H9 (cell line): ENCODE results near the gene C1orf21. TPM values are rescaled to one million over a fixed set of nuclear protein-coding genes. Genes with fewer than 3 reads are reported as not detected.

ENCODE experiments used
- DNase-seq: peaks from one replicate; pipeline ENCODE4 v3.0.0-alpha.2; 2017
- H2AFZ ChIP-seq: one replicate; pipeline ENCODE4 v1.6.1; 2013; ENCODE audit warnings: mild to moderate bottlenecking, low read length, control low read depth, moderate library complexity
- H2AK5ac ChIP-seq: 2 replicates; pipeline ENCODE4 v1.6.1; 2013; ENCODE audit warnings: low read length, control low read depth, mixed read lengths; ENCODE audit not compliant: insufficient read length
- H2BK120ac ChIP-seq: one replicate; pipeline ENCODE4 v1.6.1; 2013; ENCODE audit warnings: low read depth, mild to moderate bottlenecking, low read length, control low read depth, inconsistent platforms; ENCODE audit not compliant: poor library complexity, severe bottlenecking
- H2BK12ac ChIP-seq: 2 replicates; pipeline ENCODE4 v1.6.1; 2013; ENCODE audit warnings: low read length, control low read depth, mixed read lengths, low read depth; ENCODE audit not compliant: insufficient read length
- H2BK15ac ChIP-seq: 2 replicates; pipeline ENCODE4 v1.6.1; 2013; ENCODE audit warnings: low read depth, low read length, control low read depth
- H2BK20ac ChIP-seq: one replicate; pipeline ENCODE4 v1.6.1; 2013; ENCODE audit warnings: low read depth, mild to moderate bottlenecking, low read length, control low read depth, inconsistent platforms; ENCODE audit not compliant: poor library complexity, severe bottlenecking
- H2BK5ac ChIP-seq: 2 replicates; pipeline ENCODE4 v1.6.1; 2013; ENCODE audit warnings: low read length, control low read depth, mixed read lengths; ENCODE audit not compliant: insufficient read length
- H3K14ac ChIP-seq: 2 replicates; pipeline ENCODE4 v1.6.1; 2013; ENCODE audit warnings: low read length, control low read depth; ENCODE audit not compliant: insufficient read depth
- H3K18ac ChIP-seq: 2 replicates; pipeline ENCODE4 v1.6.1; 2013; ENCODE audit warnings: low read depth, mild to moderate bottlenecking, mixed read lengths, low read length, control low read depth; ENCODE audit not compliant: insufficient read length
- H3K23ac ChIP-seq: 2 replicates; pipeline ENCODE4 v1.6.1; 2013; ENCODE audit warnings: low read length, control low read depth, mixed read lengths, low read depth; ENCODE audit not compliant: insufficient read length
- H3K23me2 ChIP-seq: 2 replicates; pipeline ENCODE4 v1.6.1; 2013; ENCODE audit warnings: low read depth, mild to moderate bottlenecking, mixed read lengths, low read length, control low read depth; ENCODE audit not compliant: insufficient read length, poor library complexity, severe bottlenecking
- H3K27ac ChIP-seq: 2 replicates; pipeline ENCODE4 v1.5.1; 2013; ENCODE audit warnings: low read length, control low read depth, mixed read lengths, low read depth; ENCODE audit not compliant: insufficient read length
- H3K27me3 ChIP-seq: 2 replicates; pipeline ENCODE4 v1.6.1; 2013; ENCODE audit warnings: low read length, control low read depth, inconsistent platforms; ENCODE audit not compliant: insufficient read depth
- H3K4ac ChIP-seq: 2 replicates; pipeline ENCODE4 v1.6.1; 2013; ENCODE audit warnings: low read depth, mild to moderate bottlenecking, control low read depth, inconsistent platforms, low read length, moderate library complexity
- H3K4me1 ChIP-seq: 2 replicates; pipeline ENCODE4 v1.6.1; 2013; ENCODE audit warnings: low read length, control low read depth, inconsistent platforms; ENCODE audit not compliant: insufficient read depth
- H3K4me2 ChIP-seq: 2 replicates; pipeline ENCODE4 v1.6.1; 2013; ENCODE audit warnings: low read length, control low read depth, mixed read lengths; ENCODE audit not compliant: insufficient read length, insufficient read depth
- H3K56ac ChIP-seq: 2 replicates; pipeline ENCODE4 v1.6.1; 2013; ENCODE audit warnings: low read depth, mild to moderate bottlenecking, mixed read lengths, low read length, control low read depth; ENCODE audit not compliant: insufficient read length
- H3K79me1 ChIP-seq: 2 replicates; pipeline ENCODE4 v1.6.1; 2013; ENCODE audit warnings: low read depth, mild to moderate bottlenecking, moderate library complexity, low read length, control low read depth, inconsistent platforms; ENCODE audit not compliant: insufficient read depth, poor library complexity, severe bottlenecking
- H3K79me2 ChIP-seq: 2 replicates; pipeline ENCODE4 v1.6.1; 2013; ENCODE audit warnings: low read length, control low read depth, inconsistent platforms; ENCODE audit not compliant: insufficient read depth
- H3K9ac ChIP-seq: 2 replicates; pipeline ENCODE4 v1.6.1; 2013; ENCODE audit warnings: low read length, control low read depth, mixed read lengths; ENCODE audit not compliant: insufficient read length; ENCODE audit errors: extremely low read depth
- H3K9me3 ChIP-seq: one replicate; pipeline ENCODE4 v1.6.1; 2013; ENCODE audit warnings: low read depth, low read length, inconsistent platforms; ENCODE audit not compliant: control insufficient read depth
- H3T11ph ChIP-seq: one replicate; pipeline ENCODE4 v1.6.1; 2013; ENCODE audit warnings: mild to moderate bottlenecking, low read length, control low read depth, inconsistent platforms
- H4K20me1 ChIP-seq: one replicate; pipeline ENCODE4 v1.6.1; 2013; ENCODE audit not compliant: control insufficient read depth, insufficient read length, insufficient read depth
- H4K5ac ChIP-seq: 2 replicates; pipeline ENCODE4 v1.6.1; 2013; ENCODE audit warnings: low read depth, mild to moderate bottlenecking, mixed read lengths, low read length, control low read depth; ENCODE audit not compliant: insufficient read length
- H4K8ac ChIP-seq: replicated peaks from 2 replicates; pipeline ENCODE4 v1.6.1; 2013; ENCODE audit warnings: low read length, control low read depth, mixed read lengths, low read depth; ENCODE audit not compliant: insufficient read length
- H4K91ac ChIP-seq: 2 replicates; pipeline ENCODE4 v1.6.1; 2013; ENCODE audit warnings: low read depth, mild to moderate bottlenecking, moderate library complexity, mixed read lengths, low read length, control low read depth; ENCODE audit not compliant: insufficient read length
- H3K27ac Mint-ChIP-seq, 3 experiments: 2 replicates in 2 of 3; 3 replicates in 1 of 3; pipeline ENCODE4 v1.8.0; 2020 to 2021; ENCODE audit warnings: mixed read lengths in 3 of 3, mild to moderate bottlenecking in 1 of 3, moderate library complexity in 1 of 3
- H3K27me3 Mint-ChIP-seq: 2 replicates; pipeline ENCODE4 v1.8.0; 2021; ENCODE audit warnings: low read depth, mild to moderate bottlenecking, moderate library complexity, mixed read lengths
- H3K36me3 Mint-ChIP-seq, 3 experiments: 2 replicates in 2 of 3; 3 replicates in 1 of 3; pipeline ENCODE4 v1.8.0; 2020 to 2021; ENCODE audit warnings: low read depth in 3 of 3, mixed read lengths in 3 of 3; ENCODE audit not compliant: insufficient read depth in 1 of 3
- H3K4me1 Mint-ChIP-seq, 2 experiments: 2 replicates each; pipeline ENCODE4 v1.8.0; 2020; ENCODE audit warnings: mixed read lengths in 2 of 2
- H3K4me3 Mint-ChIP-seq, 2 experiments: 2 replicates in 1 of 2; 3 replicates in 1 of 2; pipeline ENCODE4 v1.8.0; 2020 to 2021; ENCODE audit warnings: mild to moderate bottlenecking in 2 of 2, mixed read lengths in 2 of 2, moderate library complexity in 1 of 2
- H3K9me3 Mint-ChIP-seq, 2 experiments: 2 replicates in 1 of 2; 3 replicates in 1 of 2; pipeline ENCODE4 v1.8.0; 2020; ENCODE audit warnings: mild to moderate bottlenecking in 2 of 2, mixed read lengths in 2 of 2, moderate library complexity in 1 of 2
- CTCF ChIP-seq: fragments of 200-600 bp; sonication (generic); conservative IDR thresholded peaks from 3 replicates; pipeline ENCODE4 v1.8.0; 2021; ENCODE audit warnings: antibody characterized with exemption, mild to moderate bottlenecking
- WGBS: extraction: QIAGEN DNeasy Blood & Tissue Kit; methylation state at CpG from one replicate; pipeline ENCODE4 v1.1.7; 2013; ENCODE audit warnings: missing lambda C conversion rate, low lambda C conversion rate, mixed read lengths; ENCODE audit not compliant: insufficient read length; ENCODE audit errors: extremely low coverage; 5-methylcytosine and 5-hydroxymethylcytosine counted together
- total RNA-seq: library from RNA; stranded (reverse); gene quantifications from 2 replicates; pipeline ENCODE4 v1.2.1, GENCODE V29; 2021

The C1orf21 gene
- total RNA-seq, 1 experiment from 2014 or later, result 36.0 TPM

GRCh38 chr1:184630679-184631060, 243.8 kb downstream of the C1orf21 start:
- no peak overlapping the region for H3T11ph ChIP-seq
- H3K79me1 ChIP-seq, result no peaks in the 10 kb centered on the region
- no peaks in the 10 kb centered on the region for H3K23me2 ChIP-seq
- H3K27me3 ChIP-seq, result no peaks in the 10 kb centered on the region; the same call in 1 of the 2 replicates
- no peak overlapping the region for H2BK20ac ChIP-seq
- H3K4me2 ChIP-seq, result no peak overlapping the region
- no peaks in the 10 kb centered on the region for H3K79me2 ChIP-seq
- no peaks in the 10 kb centered on the region for H3K9me3 Mint-ChIP-seq
- no peak overlapping the region for H2BK12ac ChIP-seq
- peaks cover 15 to 28% of the 10 kb centered on the region in 2 experiments for H3K4me1 Mint-ChIP-seq
- H3K9ac ChIP-seq, result no peak overlapping the region
- no peak overlapping the region for H2BK15ac ChIP-seq
- no peak overlapping the region for H3K4me3 Mint-ChIP-seq
- no peak overlapping the region for H3K4ac ChIP-seq
- H3K36me3 Mint-ChIP-seq, result peaks cover 0 to 5% (median 3%) of the 10 kb centered on the region in 3 experiments; a peak in 2 of 7 replicates
- H3K18ac ChIP-seq, result no peak overlapping the region
- H2AFZ ChIP-seq, result no peak overlapping the region
- no peak overlapping the region for H4K5ac ChIP-seq
- WGBS, result no CpG with 5 or more reads among the region's 5 CpGs
- peak overlapping the region in 1 of 3 experiments; percentile 69; a peak in 2 of 7 replicates for H3K27ac Mint-ChIP-seq
- H2AK5ac ChIP-seq, result no peak overlapping the region
- no peaks in the 10 kb centered on the region for H3K9me3 ChIP-seq
- no peak overlapping the region for H4K91ac ChIP-seq
- H4K20me1 ChIP-seq, result no peaks in the 10 kb centered on the region
- H3K27me3 Mint-ChIP-seq, result no peaks in the 10 kb centered on the region; the same call in 1 of the 2 replicates
- no peak for TF ChIP-seq CTCF
- H3K27ac ChIP-seq, result no peak overlapping the region
- H3K14ac ChIP-seq, result no peak overlapping the region
- no peak overlapping the region for H4K8ac ChIP-seq
- DNase-seq, result no peak
- H3K56ac ChIP-seq, result no peak overlapping the region
- H2BK120ac ChIP-seq, result no peak overlapping the region
- no peaks in the 10 kb centered on the region; the same call in none of the 2 replicates for H3K4me1 ChIP-seq
- no peak overlapping the region for H2BK5ac ChIP-seq
- H3K23ac ChIP-seq, result no peak overlapping the region
